Gastrocnemius medialis (tissue), 4 donors: ENCODE results near the gene ADGRV1. TPM values are rescaled to one million over a fixed set of nuclear protein-coding genes. Genes with fewer than 3 reads are reported as not detected.
"Not testable (repeated sequence)": the region's sequence is repeated elsewhere in the genome, so short reads cannot be mapped to it uniquely, and the experiment has no call there.

ENCODE experiments used
- ATAC-seq, 2 donors: fragments of 150-250 bp; one replicate each; pipeline ENCODE4 v1.9.1; 2016
- DNase-seq, 2 donors: peaks; one replicate each; pipeline ENCODE4 v3.0.0-alpha.2; 2019
- H3K27ac ChIP-seq, 4 donors: fragments of 200-600 bp; sonication (generic); 1 replicate in 1 of 4; 2 replicates in 3 of 4; pipeline ENCODE4 v1.5.1; 2016 to 2018; ENCODE audit warnings: mild to moderate bottlenecking in 2 of 4, moderate library complexity in 1 of 4
- H3K27me3 ChIP-seq, 3 donors: fragments of 200-600 bp; sonication (generic) in 2 of 3; 1 replicate in 1 of 3; 2 replicates in 2 of 3; pipeline versions ENCODE4 v1.5.1 to v1.6.0; 2016 to 2019; ENCODE audit warnings: mild to moderate bottlenecking in 1 of 3, moderate library complexity in 1 of 3
- H3K36me3 ChIP-seq, 2 donors: fragments of 200-600 bp; sonication (generic) in 1 of 2; one replicate each; pipeline ENCODE4 v1.5.1; 2017 to 2018
- H3K4me1 ChIP-seq, 2 donors: fragments of 200-600 bp; sonication (generic) in 1 of 2; one replicate each; pipeline ENCODE4 v1.5.1; 2016 to 2017; ENCODE audit warnings: mild to moderate bottlenecking in 2 of 2
- H3K4me3 ChIP-seq, 4 donors: fragments of 200-600 bp; sonication (generic) in 3 of 4; 1 replicate in 1 of 4; 2 replicates in 3 of 4; pipeline ENCODE4 v1.5.1; 2016 to 2019; ENCODE audit warnings: mild to moderate bottlenecking in 2 of 4
- H3K9me3 ChIP-seq, 3 donors: fragments of 200-600 bp; sonication (generic) in 2 of 3; 1 replicate in 1 of 3; 2 replicates in 2 of 3; pipeline ENCODE4 v1.5.1; 2016 to 2019
- CTCF ChIP-seq, 5 experiments: fragments of 450-650 bp in 3 of 5; fragments of 200-600 bp in 2 of 5; sonication (generic) in 2 of 5; IDR thresholded peaks in 4 of 5; conservative IDR thresholded peaks in 1 of 5; 1 replicate in 4 of 5; 2 replicates in 1 of 5; pipeline ENCODE4 v1.5.1; 2016 to 2019; ENCODE audit warnings: antibody characterized with exemption in 5 of 5, mild to moderate bottlenecking in 3 of 5, moderate library complexity in 3 of 5
- POLR2A ChIP-seq, 2 donors: fragments of 450-650 bp; IDR thresholded peaks; one replicate each; pipeline ENCODE4 v1.6.1; 2017; ENCODE audit warnings: antibody characterized with exemption in 2 of 2, mild to moderate bottlenecking in 2 of 2, moderate library complexity in 2 of 2
- in situ Hi-C, 4 donors: fragments of 200-750 bp; cut with MboI; loops; one replicate each; pipeline versions ENCODE4 v1.15.0 to v1.8.0; 2017; ENCODE audit warnings: low sequenced_read_pairs in 4 of 4
- intact Hi-C: fragments of 100-400 bp; cut with DNase I; formaldehyde crosslinking; loops from one replicate; pipeline ENCODE4 v1.15.1; 2023; ENCODE audit warnings: low total_unique reads
- total RNA-seq, 4 donors: library from RNA; depleted of rRNA; stranded (reverse); fragments of >200 nt; gene quantifications; one replicate each; pipeline versions ENCODE4 v1.1.0 to v1.2.3, GENCODE V29; 2016

Gene ADGRV1
- total RNA-seq, 4 donors from 2014 or later: 0.22 to 0.41 TPM; not detected in 2

GRCh38 chr5:90845723-90846554 is 287.3 kb downstream of the ADGRV1 start:
- DNase-seq (no peak), ATAC-seq (no peak)
- no peaks in the 10 kb centered on the region for H3K4me1 ChIP-seq
- no peaks in the 10 kb centered on the region for H3K36me3 ChIP-seq
- H3K27me3 ChIP-seq: no peaks in the 10 kb centered on the region
- in situ Hi-C loops (no loop called here), intact Hi-C loops (no loop called here)
- TF ChIP-seq POLR2A (IDR thresholded peaks at IDR 0.05) (no peak), CTCF (IDR thresholded peaks at IDR 0.05 in 4 of 5, conservative IDR thresholded peaks at IDR 0.05 in 1 of 5) (no peak)
- no peak overlapping the region for H3K4me3 ChIP-seq
- no peaks in the 10 kb centered on the region for H3K9me3 ChIP-seq
- H3K27ac ChIP-seq: no peak overlapping the region

GRCh38 chr5:90847606-90848005 is 289.0 kb downstream of the ADGRV1 start:
- H3K4me1 ChIP-seq, H3K9me3 ChIP-seq, intact Hi-C loops, in situ Hi-C loops, ATAC-seq, DNase-seq, H3K36me3 ChIP-seq, H3K27me3 ChIP-seq, H3K4me3 ChIP-seq, H3K27ac ChIP-seq: not testable (repeated sequence)

DNA sequence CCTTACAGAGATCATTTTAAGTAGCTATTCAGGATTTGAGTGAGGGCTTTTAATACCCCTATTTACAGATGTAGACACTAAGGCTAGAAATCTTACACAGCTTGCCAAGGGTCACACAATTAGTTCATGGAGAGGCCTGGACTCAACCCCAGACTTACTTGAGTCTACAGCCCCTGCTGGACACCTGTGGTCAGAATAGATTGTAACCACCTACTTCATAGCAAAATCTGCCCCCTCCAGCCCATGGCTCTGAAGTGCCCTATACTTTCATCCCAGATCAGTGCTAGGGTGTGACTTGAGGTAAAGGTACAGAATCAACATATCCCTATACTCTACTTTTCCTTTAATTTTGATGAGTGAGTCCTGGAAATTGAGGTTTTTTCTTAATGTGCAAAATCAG is 291.3 kb downstream of the ADGRV1 start:
- Histone ChIP-seq H3K27me3 (no peaks in the 10 kb centered on the region), H3K9me3 (no peaks in the 10 kb centered on the region), H3K36me3 (no peaks in the 10 kb centered on the region), H3K4me3 (no peak overlapping the region), H3K4me1 (no peaks in the 10 kb centered on the region), H3K27ac (no peak overlapping the region)
- TF ChIP-seq POLR2A (IDR thresholded peaks at IDR 0.05) (no peak), CTCF (IDR thresholded peaks at IDR 0.05 in 4 of 5, conservative IDR thresholded peaks at IDR 0.05 in 1 of 5) (no peak)
- no peak for ATAC-seq
- intact Hi-C loops (no loop called here), in situ Hi-C loops (loop anchor here in 1 of 4 donors (25.0 kb wide), 1 partner anchor 562 kb away; no protein-coding TSS in a partner anchor)
- DNase-seq: no peak

GRCh38 chr5:90852531-90852930 is 293.9 kb downstream of the ADGRV1 start:
- H3K4me3 ChIP-seq: no peak overlapping the region
- intact Hi-C loops: no loop called here
- no peak overlapping the region for H3K27ac ChIP-seq
- in situ Hi-C loops: loop anchor here in 1 of 4 donors (25.0 kb wide), 1 partner anchor 560 kb away; no protein-coding TSS in a partner anchor
- H3K36me3 ChIP-seq: no peaks in the 10 kb centered on the region
- no peak for DNase-seq
- no peaks in the 10 kb centered on the region for H3K9me3 ChIP-seq
- H3K27me3 ChIP-seq: no peaks in the 10 kb centered on the region
- no peak for TF ChIP-seq POLR2A (IDR thresholded peaks at IDR 0.05)
- no peak for TF ChIP-seq CTCF (IDR thresholded peaks at IDR 0.05 in 4 of 5, conservative IDR thresholded peaks at IDR 0.05 in 1 of 5)
- no peak for ATAC-seq
- H3K4me1 ChIP-seq: no peaks in the 10 kb centered on the region

- DNase-seq (no peak), ATAC-seq (no peak)
- no peak for TF ChIP-seq CTCF (IDR thresholded peaks at IDR 0.05 in 4 of 5, conservative IDR thresholded peaks at IDR 0.05 in 1 of 5)
- TF ChIP-seq POLR2A (IDR thresholded peaks at IDR 0.05): no peak
- H3K4me3 ChIP-seq: no peak overlapping the region
- H3K27me3 ChIP-seq: no peaks in the 10 kb centered on the region
- intact Hi-C loops: no loop called here
- H3K36me3 ChIP-seq: no peaks in the 10 kb centered on the region
- no peaks in the 10 kb centered on the region for H3K9me3 ChIP-seq
- no peak overlapping the region for H3K27ac ChIP-seq
- in situ Hi-C loops: loop anchor here in 1 of 4 donors (25.0 kb wide), 1 partner anchor 559 kb away; no protein-coding TSS in a partner anchor
- no peaks in the 10 kb centered on the region for H3K4me1 ChIP-seq
These were observed 295.2 kb downstream of the ADGRV1 start for GRCh38 chr5:90853750-90854149.
